GM18498 (cell line): Measurements from ENCODE around the gene USHBP1.

ENCODE experiments used
- ATAC-seq: cut with Tn5 transposase; IDR thresholded peaks from one replicate; pipeline ENCODE4 v1.9.1; 2021; ENCODE audit warnings: mild to moderate bottlenecking, moderate library complexity; ENCODE audit not compliant: unreplicated experiment

USHBP1 gene

GRCh38 chr19:17215127-17215971, 49.2 kb downstream of the USHBP1 start, which contains the start of gene USE1:
TSS of gene USE1 (plus strand) at chr19:17215357. CDS start at chr19:17215406, 49 bp downstream.
- peak; percentile 82 for ATAC-seq

GRCh38 chr19:17214508-17215126, 49.9 kb downstream of the USHBP1 start:
- no peak for ATAC-seq

- ATAC-seq = no peak
Observed at GRCh38 chr19:17213334-17213733, 51.2 kb downstream of the USHBP1 start.

- ATAC-seq = no peak
Observed at GRCh38 chr19:17211547-17212446, 52.7 kb downstream of the USHBP1 start.

GRCh38 chr19:17210296-17210695, 54.2 kb downstream of the USHBP1 start:
- ATAC-seq = no peak

- ATAC-seq = no peak
Observed at GRCh38 chr19:17209126-17210036, 55.2 kb downstream of the USHBP1 start.

GRCh38 chr19:17206736-17207581, 57.6 kb downstream of the USHBP1 start:
- no peak for ATAC-seq

GRCh38 chr19:17205237-17206140, 59.1 kb downstream of the USHBP1 start:
- no peak for ATAC-seq

- no peak for ATAC-seq
Observed at GRCh38 chr19:17202713-17203112, 61.8 kb downstream of the USHBP1 start.

- no peak for ATAC-seq
Observed at GRCh38 chr19:17202249-17202648, 62.3 kb downstream of the USHBP1 start.

- ATAC-seq = no peak
Observed at GRCh38 chr19:17200408-17201079, 64.0 kb downstream of the USHBP1 start.
